ENCODE measurements around the gene ITGA6. TPM values are rescaled to one million over a fixed set of nuclear protein-coding genes. Genes with fewer than 3 reads are reported as not detected.
"Not testable (repeated sequence)": the region's sequence is repeated elsewhere in the genome, so short reads cannot be mapped to it uniquely, and the experiment has no call there.

The ITGA6 gene
- total RNA-seq, 3 donors from 2014 or later = 4.2 to 7.0 (median 5.8) TPM

- Mint-ChIP-seq H3K9me3 (peaks cover 24% of the 10 kb centered on the region), H3K4me1 (ENCODE audit: low read depth) (no peaks in the 10 kb centered on the region), H3K4me3 (no peak overlapping the region), H3K27me3 (ENCODE audit: low read depth) (no peaks in the 10 kb centered on the region), H3K36me3 (ENCODE audit: insufficient read depth) (peaks cover 22% of the 10 kb centered on the region)
- no peak for DNase-seq
- no peak for ATAC-seq
These were observed 98.2 kb downstream of the ITGA6 start for GRCh38 chr2:172525601-172526000.

- H3K4me1 Mint-ChIP-seq (ENCODE audit: low read depth) = no peaks in the 10 kb centered on the region
- no peak overlapping the region for H3K4me3 Mint-ChIP-seq
- DNase-seq = no peak
- peaks cover 34% of the 10 kb centered on the region for H3K9me3 Mint-ChIP-seq
- H3K27me3 Mint-ChIP-seq (ENCODE audit: low read depth) = no peaks in the 10 kb centered on the region
- H3K36me3 Mint-ChIP-seq (ENCODE audit: insufficient read depth) = peaks cover 39% of the 10 kb centered on the region
- ATAC-seq = no peak
These were observed 103.9 kb downstream of the ITGA6 start for GRCh38 chr2:172531309-172531708.

- H3K4me3 Mint-ChIP-seq; DNase-seq; ATAC-seq; H3K27me3 Mint-ChIP-seq (ENCODE audit: low read depth); H3K4me1 Mint-ChIP-seq (ENCODE audit: low read depth): not testable (repeated sequence)
- Mint-ChIP-seq H3K9me3 (peaks cover 32% of the 10 kb centered on the region), H3K36me3 (ENCODE audit: insufficient read depth) (peaks cover 38% of the 10 kb centered on the region)
These were observed 105.1 kb downstream of the ITGA6 start for GRCh38 chr2:172532461-172532860.

GRCh38 chr2:172533687-172534086, 106.3 kb downstream of the ITGA6 start:
- DNase-seq (no peak), ATAC-seq (no peak)
- H3K4me3 Mint-ChIP-seq = no peak overlapping the region
- peaks cover 38% of the 10 kb centered on the region for H3K36me3 Mint-ChIP-seq (ENCODE audit: insufficient read depth)
- peaks cover 32% of the 10 kb centered on the region for H3K9me3 Mint-ChIP-seq
- H3K4me1 Mint-ChIP-seq (ENCODE audit: low read depth) = no peaks in the 10 kb centered on the region
- H3K27me3 Mint-ChIP-seq (ENCODE audit: low read depth) = no peaks in the 10 kb centered on the region

GRCh38 chr2:172535119-172535518, 107.7 kb downstream of the ITGA6 start:
- H3K27me3 Mint-ChIP-seq (ENCODE audit: low read depth) = no peaks in the 10 kb centered on the region
- ATAC-seq (no peak), DNase-seq (no peak)
- peaks cover 31% of the 10 kb centered on the region for H3K9me3 Mint-ChIP-seq
- no peak overlapping the region for H3K4me3 Mint-ChIP-seq
- H3K4me1 Mint-ChIP-seq (ENCODE audit: low read depth) = no peaks in the 10 kb centered on the region
- peaks cover 35% of the 10 kb centered on the region for H3K36me3 Mint-ChIP-seq (ENCODE audit: insufficient read depth)

GRCh38 chr2:172537851-172538250, 110.5 kb downstream of the ITGA6 start:
- not testable (repeated sequence) for H3K4me3 Mint-ChIP-seq; H3K4me1 Mint-ChIP-seq (ENCODE audit: low read depth); H3K27me3 Mint-ChIP-seq (ENCODE audit: low read depth); DNase-seq; ATAC-seq
- Mint-ChIP-seq H3K36me3 (ENCODE audit: insufficient read depth) (peaks cover 23% of the 10 kb centered on the region), H3K9me3 (peaks cover 24% of the 10 kb centered on the region)

- no peaks in the 10 kb centered on the region for H3K4me1 Mint-ChIP-seq (ENCODE audit: low read depth)
- DNase-seq (no peak), ATAC-seq (no peak)
- H3K27me3 Mint-ChIP-seq (ENCODE audit: low read depth) = no peaks in the 10 kb centered on the region
- peaks cover 17% of the 10 kb centered on the region for H3K36me3 Mint-ChIP-seq (ENCODE audit: insufficient read depth)
- peaks cover 20% of the 10 kb centered on the region for H3K9me3 Mint-ChIP-seq
- H3K4me3 Mint-ChIP-seq = no peak overlapping the region
These were observed 112.4 kb downstream of the ITGA6 start for GRCh38 chr2:172539767-172540166.

- H3K27me3 Mint-ChIP-seq (ENCODE audit: low read depth) = no peaks in the 10 kb centered on the region
- H3K4me3 Mint-ChIP-seq = no peak overlapping the region
- ATAC-seq (no peak), DNase-seq (no peak)
- H3K4me1 Mint-ChIP-seq (ENCODE audit: low read depth) = no peaks in the 10 kb centered on the region
- H3K36me3 Mint-ChIP-seq (ENCODE audit: insufficient read depth) = peaks cover 11% of the 10 kb centered on the region
- peaks cover 17% of the 10 kb centered on the region for H3K9me3 Mint-ChIP-seq
These were observed 113.0 kb downstream of the ITGA6 start for GRCh38 chr2:172540421-172540820.

- Mint-ChIP-seq H3K27me3 (ENCODE audit: low read depth) (no peaks in the 10 kb centered on the region), H3K36me3 (ENCODE audit: insufficient read depth) (peaks cover 3% of the 10 kb centered on the region), H3K9me3 (peaks cover 10% of the 10 kb centered on the region), H3K4me3 (no peak overlapping the region), H3K4me1 (ENCODE audit: low read depth) (peaks cover 15% of the 10 kb centered on the region)
- DNase-seq (no peak), ATAC-seq (no peak)
These were observed 118.2 kb downstream of the ITGA6 start for GRCh38 chr2:172545408-172546075.

GRCh38 chr2:172549131-172549530, 121.7 kb downstream of the ITGA6 start:
- DNase-seq (no peak), ATAC-seq (no peak)
- no peaks in the 10 kb centered on the region for H3K27me3 Mint-ChIP-seq (ENCODE audit: low read depth)
- no peak overlapping the region for H3K4me3 Mint-ChIP-seq
- peaks cover 36% of the 10 kb centered on the region for H3K4me1 Mint-ChIP-seq (ENCODE audit: low read depth)
- H3K9me3 Mint-ChIP-seq = peaks cover 3% of the 10 kb centered on the region
- H3K36me3 Mint-ChIP-seq (ENCODE audit: insufficient read depth) = peaks cover 5% of the 10 kb centered on the region

- DNase-seq; ATAC-seq; H3K9me3 Mint-ChIP-seq; H3K4me3 Mint-ChIP-seq; H3K36me3 Mint-ChIP-seq (ENCODE audit: insufficient read depth); H3K27me3 Mint-ChIP-seq (ENCODE audit: low read depth): not testable (repeated sequence)
- H3K4me1 Mint-ChIP-seq (ENCODE audit: low read depth) = peaks cover 42% of the 10 kb centered on the region
These were observed 122.4 kb downstream of the ITGA6 start for GRCh38 chr2:172549802-172550201.

- ATAC-seq (no peak), DNase-seq (no peak)
- H3K27me3 Mint-ChIP-seq (ENCODE audit: low read depth) = no peaks in the 10 kb centered on the region
- peaks cover 5% of the 10 kb centered on the region for H3K36me3 Mint-ChIP-seq (ENCODE audit: insufficient read depth)
- no peak overlapping the region for H3K4me3 Mint-ChIP-seq
- peaks cover 47% of the 10 kb centered on the region for H3K4me1 Mint-ChIP-seq (ENCODE audit: low read depth)
- H3K9me3 Mint-ChIP-seq = peaks cover under 1% of the 10 kb centered on the region
These were observed 123.0 kb downstream of the ITGA6 start for GRCh38 chr2:172550419-172550818.

- no peaks in the 10 kb centered on the region for H3K9me3 Mint-ChIP-seq
- no peak for ATAC-seq
- H3K36me3 Mint-ChIP-seq (ENCODE audit: insufficient read depth) = peaks cover 5% of the 10 kb centered on the region
- H3K27me3 Mint-ChIP-seq (ENCODE audit: low read depth) = no peaks in the 10 kb centered on the region
- no peak overlapping the region for H3K4me3 Mint-ChIP-seq
- no peak for DNase-seq
- H3K4me1 Mint-ChIP-seq (ENCODE audit: low read depth) = peaks cover 48% of the 10 kb centered on the region
These were observed 123.9 kb downstream of the ITGA6 start for GRCh38 chr2:172551271-172551670.

- no peaks in the 10 kb centered on the region for H3K27me3 Mint-ChIP-seq (ENCODE audit: low read depth)
- no peak overlapping the region for H3K4me3 Mint-ChIP-seq
- no peak for DNase-seq
- H3K9me3 Mint-ChIP-seq = no peaks in the 10 kb centered on the region
- H3K36me3 Mint-ChIP-seq (ENCODE audit: insufficient read depth) = peaks cover 5% of the 10 kb centered on the region
- peaks cover 59% of the 10 kb centered on the region for H3K4me1 Mint-ChIP-seq (ENCODE audit: low read depth)
- ATAC-seq = no peak
These were observed 125.3 kb downstream of the ITGA6 start for GRCh38 chr2:172552547-172553291.
